Peyer's patch (tissue), 4 donors: ENCODE results near the gene RUFY3. TPM values are rescaled to one million over a fixed set of nuclear protein-coding genes. Genes with fewer than 3 reads are reported as not detected.

Experiments
- DNase-seq, 3 donors: peaks; one replicate each; pipeline ENCODE4 v3.0.0-alpha.2; 2017 to 2019
- H3K27ac ChIP-seq, 4 donors: fragments of 200-600 bp; sonication (generic); one replicate each; pipeline ENCODE4 v1.5.1; 2016 to 2019
- H3K27me3 ChIP-seq, 2 donors: fragments of 200-600 bp; sonication (generic); one replicate each; pipeline ENCODE4 v1.5.1; 2019
- H3K36me3 ChIP-seq, 3 donors: fragments of 200-600 bp; sonication (generic); one replicate each; pipeline ENCODE4 v1.5.1; 2016 to 2019
- H3K4me1 ChIP-seq, 4 donors: fragments of 200-600 bp; sonication (generic); one replicate each; pipeline ENCODE4 v1.5.1; 2016 to 2019
- H3K4me3 ChIP-seq, 4 donors: fragments of 200-600 bp; sonication (generic); 1 replicate in 3 of 4; 2 replicates in 1 of 4; pipeline ENCODE4 v1.5.1; 2016 to 2019; ENCODE audit warnings: mild to moderate bottlenecking in 1 of 4
- H3K9me3 ChIP-seq, 4 donors: fragments of 200-600 bp; sonication (generic); one replicate each; pipeline ENCODE4 v1.5.1; 2016 to 2019; ENCODE audit warnings: mild to moderate bottlenecking in 1 of 4
- POLR2A ChIP-seq, 2 donors: fragments of 450-650 bp; IDR thresholded peaks; one replicate each; pipeline ENCODE4 v1.5.1; 2017; ENCODE audit warnings: antibody characterized with exemption in 2 of 2, mild to moderate bottlenecking in 2 of 2, moderate library complexity in 2 of 2
- total RNA-seq, 4 donors: library from RNA; depleted of rRNA; stranded (reverse); fragments of >200 nt; gene quantifications; one replicate each; pipeline ENCODE4 v1.1.0, GENCODE V29; 2016
- TF ChIP-seq, protein P1 (sequence below), 6 experiments: fragments of 450-650 bp in 4 of 6; fragments of 200-600 bp in 2 of 6; sonication (generic) in 1 of 6; IDR thresholded peaks; one replicate each; pipeline ENCODE4 v1.5.1; 2017 to 2019; ENCODE audit warnings: antibody characterized with exemption in 6 of 6, mild to moderate bottlenecking in 3 of 6, moderate library complexity in 1 of 6

Gene RUFY3
- total RNA-seq, 4 donors from 2014 or later: 36.1 to 113 (median 47.1) TPM

- Histone ChIP-seq H3K27ac (no peak overlapping the region), H3K9me3 (no peaks in the 10 kb centered on the region), H3K4me3 (no peak overlapping the region), H3K4me1 (no peaks in the 10 kb centered on the region), H3K36me3 (peaks cover 0 to 92% (median under 1%) of the 10 kb centered on the region in 3 donors), H3K27me3 (no peaks in the 10 kb centered on the region)
- no peak for DNase-seq
- no peak for TF ChIP-seq POLR2A (IDR thresholded peaks at IDR 0.05)
- TF ChIP-seq, protein P1, sequence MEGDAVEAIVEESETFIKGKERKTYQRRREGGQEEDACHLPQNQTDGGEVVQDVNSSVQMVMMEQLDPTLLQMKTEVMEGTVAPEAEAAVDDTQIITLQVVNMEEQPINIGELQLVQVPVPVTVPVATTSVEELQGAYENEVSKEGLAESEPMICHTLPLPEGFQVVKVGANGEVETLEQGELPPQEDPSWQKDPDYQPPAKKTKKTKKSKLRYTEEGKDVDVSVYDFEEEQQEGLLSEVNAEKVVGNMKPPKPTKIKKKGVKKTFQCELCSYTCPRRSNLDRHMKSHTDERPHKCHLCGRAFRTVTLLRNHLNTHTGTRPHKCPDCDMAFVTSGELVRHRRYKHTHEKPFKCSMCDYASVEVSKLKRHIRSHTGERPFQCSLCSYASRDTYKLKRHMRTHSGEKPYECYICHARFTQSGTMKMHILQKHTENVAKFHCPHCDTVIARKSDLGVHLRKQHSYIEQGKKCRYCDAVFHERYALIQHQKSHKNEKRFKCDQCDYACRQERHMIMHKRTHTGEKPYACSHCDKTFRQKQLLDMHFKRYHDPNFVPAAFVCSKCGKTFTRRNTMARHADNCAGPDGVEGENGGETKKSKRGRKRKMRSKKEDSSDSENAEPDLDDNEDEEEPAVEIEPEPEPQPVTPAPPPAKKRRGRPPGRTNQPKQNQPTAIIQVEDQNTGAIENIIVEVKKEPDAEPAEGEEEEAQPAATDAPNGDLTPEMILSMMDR (IDR thresholded peaks at IDR 0.05): no peak
Observed at GRCh38 chr4:70831293-70831692, 109.5 kb downstream of the RUFY3 start.

GRCh38 chr4:70833675-70834074 lies 111.9 kb downstream of the RUFY3 start:
- Histone ChIP-seq H3K27me3 (no peaks in the 10 kb centered on the region), H3K27ac (no peak overlapping the region), H3K4me3 (no peak overlapping the region), H3K4me1 (peaks cover 0 to 15% (median 0%) of the 10 kb centered on the region in 4 donors), H3K9me3 (no peaks in the 10 kb centered on the region), H3K36me3 (peaks cover 0 to 68% (median 0%) of the 10 kb centered on the region in 3 donors)
- TF ChIP-seq, protein P1 (IDR thresholded peaks at IDR 0.05): no peak
- no peak for TF ChIP-seq POLR2A (IDR thresholded peaks at IDR 0.05)
- no peak for DNase-seq

DNA sequence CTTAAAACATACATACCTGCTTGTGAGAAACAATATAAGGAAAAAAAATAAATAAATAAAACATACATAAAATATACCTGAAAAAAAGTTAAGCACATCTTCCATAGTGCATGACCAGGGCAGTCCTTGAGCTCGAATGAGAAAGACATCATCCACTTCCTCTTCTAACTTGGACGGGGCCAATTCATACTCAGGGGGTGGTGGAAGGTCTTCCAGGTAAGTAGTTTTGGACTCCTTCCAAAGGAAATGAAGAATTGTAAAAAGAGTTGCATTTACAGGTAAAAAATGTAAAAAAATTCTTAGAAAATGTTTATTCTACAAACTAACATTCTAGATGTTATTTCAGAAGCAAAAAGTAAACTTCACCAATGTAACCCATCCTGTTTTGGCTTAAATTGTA lies 114.3 kb downstream of the RUFY3 start:
- TF ChIP-seq, protein P1 (IDR thresholded peaks at IDR 0.05): no peak
- no peak for TF ChIP-seq POLR2A (IDR thresholded peaks at IDR 0.05)
- Histone ChIP-seq H3K4me3 (no peak overlapping the region), H3K27ac (no peak overlapping the region), H3K27me3 (no peaks in the 10 kb centered on the region), H3K36me3 (peaks cover 0 to 44% (median 0%) of the 10 kb centered on the region in 3 donors), H3K4me1 (peaks cover 0 to 15% (median 0%) of the 10 kb centered on the region in 4 donors), H3K9me3 (no peaks in the 10 kb centered on the region)
- no peak for DNase-seq

DNA sequence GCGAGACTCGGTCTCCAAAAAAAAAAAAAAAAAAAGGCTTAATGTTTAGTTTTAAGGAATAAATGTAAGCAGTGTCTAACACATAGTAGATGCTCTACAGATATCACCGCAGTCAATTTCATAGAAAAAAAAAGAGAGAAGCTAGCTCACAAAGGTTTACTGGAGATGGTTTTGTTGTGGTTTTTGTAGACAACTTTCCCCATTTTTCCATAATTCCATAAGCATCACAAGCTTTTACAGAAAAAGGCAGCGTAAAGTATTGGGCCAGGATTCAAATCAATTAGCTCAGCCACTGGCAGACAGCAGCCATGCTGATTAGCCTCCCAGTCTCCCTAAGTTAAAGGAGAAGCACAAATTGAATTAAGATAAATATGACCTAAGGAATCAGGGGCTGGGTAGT lies 116.4 kb downstream of the RUFY3 start:
- no peak for DNase-seq
- peak overlapping the region; percentile 95 to 98 (median 96) for H3K27ac ChIP-seq
- peaks cover 0 to 23% (median 0%) of the 10 kb centered on the region in 3 donors for H3K36me3 ChIP-seq
- peaks cover 0 to 15% (median 0%) of the 10 kb centered on the region in 4 donors for H3K4me1 ChIP-seq
- peak overlapping the region; percentile 95 to 99 (median 98) for H3K4me3 ChIP-seq
- H3K9me3 ChIP-seq: no peaks in the 10 kb centered on the region
- H3K27me3 ChIP-seq: no peaks in the 10 kb centered on the region
- TF ChIP-seq, protein P1 (IDR thresholded peaks at IDR 0.05): no peak
- TF ChIP-seq POLR2A (IDR thresholded peaks at IDR 0.05): no peak

DNA sequence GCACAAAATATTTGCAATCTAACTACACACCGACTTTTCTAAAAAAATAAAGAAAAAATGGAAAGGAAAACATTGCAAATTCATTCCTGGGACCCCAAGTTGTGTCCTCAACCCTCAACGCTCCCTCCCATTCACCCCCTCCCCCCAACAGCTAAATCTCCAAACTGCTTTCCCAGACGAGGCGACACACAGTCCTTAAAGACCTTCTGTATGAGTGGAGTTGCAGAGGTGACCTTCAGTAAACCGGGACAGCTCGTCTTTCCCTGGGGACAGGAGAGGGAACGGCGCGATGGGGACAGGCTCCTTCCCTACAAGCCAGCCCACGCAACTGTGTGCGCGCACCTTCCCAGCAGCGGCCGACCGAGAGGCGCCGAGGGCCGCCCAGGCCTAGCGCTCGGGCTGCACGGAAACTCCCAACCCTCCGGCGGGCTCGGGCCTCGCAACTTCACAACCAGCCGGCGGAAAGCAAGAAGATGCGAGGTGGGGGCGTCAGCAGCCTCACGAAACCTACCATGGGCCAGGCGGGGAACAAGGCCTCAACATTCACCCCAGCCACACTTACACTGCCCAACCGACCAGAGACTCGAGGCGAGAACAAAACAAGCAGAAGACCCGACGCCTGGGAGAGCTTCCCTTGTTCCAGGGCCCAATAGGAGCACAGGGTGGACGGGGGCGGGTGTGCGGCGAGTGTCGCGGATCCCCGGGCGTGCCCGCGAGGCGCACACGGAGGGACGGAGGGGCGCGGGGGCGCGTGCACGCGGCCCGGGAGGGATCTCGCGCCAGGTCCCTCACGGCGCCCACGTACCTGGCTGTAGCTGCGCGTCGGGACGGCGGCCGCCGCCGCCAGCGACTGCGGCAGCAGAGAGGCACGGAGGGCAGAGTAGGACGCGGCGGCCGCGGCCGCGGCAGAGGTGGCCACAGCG lies 117.2 kb downstream of the RUFY3 start:
- Histone ChIP-seq H3K4me3 (peak overlapping the region; percentile 95 to 99 (median 98)), H3K27me3 (no peaks in the 10 kb centered on the region), H3K36me3 (peaks cover 0 to 17% (median 0%) of the 10 kb centered on the region in 3 donors), H3K27ac (peak overlapping the region; percentile 95 to 98 (median 96)), H3K9me3 (no peaks in the 10 kb centered on the region), H3K4me1 (peaks cover 0 to 15% (median 0%) of the 10 kb centered on the region in 4 donors)
- TF ChIP-seq, protein P1 (IDR thresholded peaks at IDR 0.05): no peak
- no peak for TF ChIP-seq POLR2A (IDR thresholded peaks at IDR 0.05)
- DNase-seq: peak; percentile 52 to 79 (median 78)
